NCI-H82 treated with DMSO at 0.1 percent for 48 hours (cell line): ENCODE data around the gene TJP1.
A peak's percentile ranks its signal among the peaks of the same experiment; 100 is the strongest.
"Not testable (repeated sequence)": the region's sequence is repeated elsewhere in the genome, so short reads cannot be mapped to it uniquely, and the experiment has no call there.

ENCODE experiments used
- DNase-seq: peaks from one replicate; lab custom pipeline; 2025; ENCODE audit not compliant: unreplicated experiment; lab: John Stamatoyannopoulos, UW

The TJP1 gene

GRCh38 chr15:29708519-29708918 is 113.7 kb downstream of the TJP1 start:
- DNase-seq, result no peak

GRCh38 chr15:29704950-29705597 is 117.2 kb downstream of the TJP1 start:
- DNase-seq, result no peak

DNA sequence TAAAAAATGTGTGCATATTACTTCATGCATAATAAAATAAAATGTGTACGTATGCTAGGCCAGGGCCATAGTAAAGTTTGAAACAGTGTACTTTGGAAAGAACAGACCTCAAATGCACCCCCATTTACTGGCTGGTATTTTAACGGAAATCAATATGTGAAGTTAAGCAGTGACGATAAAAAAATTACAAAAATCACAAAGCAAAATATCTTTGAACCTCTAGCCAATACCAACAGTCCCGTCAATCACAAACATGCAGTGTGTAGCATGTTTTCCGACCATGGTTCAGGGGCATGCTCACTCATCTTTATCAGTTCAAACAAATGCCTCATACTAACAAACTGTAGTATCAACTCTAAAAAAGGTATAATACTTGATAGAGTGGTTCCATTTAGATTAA is 121.1 kb downstream of the TJP1 start:
- DNase-seq, result no peak

DNA sequence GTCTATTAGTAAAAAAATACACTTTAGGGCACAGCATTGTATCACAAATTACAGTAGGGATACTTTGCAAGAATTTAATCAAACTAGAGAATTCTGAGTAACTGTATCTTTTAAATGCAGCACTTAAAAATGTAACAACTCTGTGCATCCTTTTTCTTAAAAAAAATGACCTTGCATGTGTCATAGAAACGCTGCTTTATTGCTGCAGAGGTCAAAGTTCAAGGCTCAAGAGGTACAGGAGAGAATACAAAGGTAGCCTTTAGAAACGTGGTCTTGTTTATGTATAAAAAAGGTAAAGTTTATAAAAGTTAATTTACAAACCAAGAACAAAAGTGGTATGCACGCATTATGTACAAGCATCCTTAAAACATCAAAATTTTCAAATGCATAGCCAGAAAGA is 122.0 kb downstream of the TJP1 start:
- no peak for DNase-seq

DNA sequence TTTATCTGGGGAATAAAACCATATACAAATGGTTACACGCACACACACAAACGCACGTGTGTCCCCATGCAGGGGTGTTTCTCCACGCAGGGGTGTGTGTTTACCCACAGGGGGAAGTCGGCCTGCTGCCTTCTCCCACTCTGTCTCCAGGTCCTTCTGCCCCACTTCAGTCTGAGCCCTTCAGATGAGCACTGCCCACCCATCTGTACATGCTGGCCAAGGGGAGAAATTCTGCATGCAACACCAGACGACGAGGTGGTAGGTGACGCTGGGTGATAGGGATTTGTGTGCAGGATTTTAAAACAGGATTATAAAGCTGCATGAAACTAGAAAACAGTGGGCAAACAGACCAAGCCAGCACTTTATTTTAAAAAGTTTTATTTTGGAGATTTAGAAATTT is 122.5 kb downstream of the TJP1 start:
- DNase-seq, result peak; percentile 63

DNA sequence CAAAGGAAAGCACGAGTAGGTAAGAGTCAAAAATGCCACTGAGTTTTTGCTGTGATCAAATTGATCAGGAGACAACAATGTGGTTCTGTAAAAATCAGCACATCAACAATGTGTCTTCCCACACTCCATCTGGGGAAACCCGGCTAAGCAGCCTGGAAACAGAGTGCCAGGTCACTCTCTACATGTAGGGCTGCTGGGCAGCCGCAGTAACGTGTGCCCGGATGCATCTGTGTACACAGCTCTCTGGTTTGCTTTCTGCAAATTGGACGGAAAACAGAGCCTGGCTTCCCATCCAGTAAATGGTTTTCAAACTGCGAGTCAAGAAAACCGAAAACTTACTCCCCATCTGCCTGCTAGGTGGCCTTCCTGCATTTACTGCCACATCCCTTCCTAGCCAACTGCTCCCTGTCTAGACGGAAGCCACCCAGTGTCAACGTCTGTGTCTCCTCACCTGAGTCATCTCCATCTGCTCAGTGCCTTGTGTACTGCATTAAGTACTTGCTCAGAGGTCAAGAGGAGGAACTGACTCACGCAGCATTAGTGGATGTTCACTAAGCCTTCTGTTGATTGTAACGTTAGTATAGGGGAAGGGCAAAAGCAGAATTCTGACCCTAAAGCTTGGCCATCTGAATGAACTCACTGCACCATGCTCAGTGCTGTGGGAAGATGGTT is 124.1 kb downstream of the TJP1 start:
- peak; percentile 68 for DNase-seq

- DNase-seq, result no peak
Observed at GRCh38 chr15:29696950-29697738, 125.1 kb downstream of the TJP1 start.

GRCh38 chr15:29696506-29696905 is 125.8 kb downstream of the TJP1 start:
- not testable (repeated sequence) for DNase-seq

- peak; percentile 3 for DNase-seq
Observed at GRCh38 chr15:29695489-29696167, 126.6 kb downstream of the TJP1 start.

DNA sequence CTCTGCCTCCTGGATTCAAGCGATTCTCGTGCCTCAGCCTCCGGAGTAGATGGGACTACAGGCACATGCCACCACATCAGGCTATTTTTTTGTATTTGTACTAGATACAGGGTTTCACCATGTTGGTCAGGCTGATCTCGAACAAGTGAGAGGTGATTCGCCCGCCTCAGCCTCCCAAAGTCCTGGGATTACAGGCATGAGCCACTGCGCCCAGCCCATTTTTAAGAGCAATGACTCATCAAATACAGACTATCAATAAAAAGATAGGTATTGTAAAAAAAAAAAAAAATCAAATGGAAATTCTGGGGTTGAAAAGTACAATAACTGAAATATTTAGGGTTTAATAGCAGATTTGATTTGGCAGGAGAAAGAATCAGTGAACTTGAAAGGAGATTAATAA is 129.0 kb downstream of the TJP1 start:
- DNase-seq, result no peak

DNA sequence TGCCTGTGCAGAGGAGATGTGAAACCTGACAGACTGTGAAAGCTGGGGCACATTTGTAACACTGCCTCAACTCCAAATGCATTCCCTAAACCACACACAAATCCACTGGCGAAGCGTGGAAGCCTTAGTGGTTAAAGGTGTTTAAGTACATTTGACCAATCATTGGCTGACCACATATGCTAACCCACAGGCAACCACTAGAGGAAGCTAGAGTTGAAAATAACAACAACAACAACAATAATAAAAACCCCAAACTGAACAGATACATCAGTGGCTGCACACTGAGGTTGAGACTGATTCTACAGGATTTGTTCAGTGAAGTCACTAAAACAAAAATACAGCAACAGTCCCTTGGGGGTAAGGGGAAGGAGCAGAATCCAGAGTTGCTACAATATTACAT is 129.7 kb downstream of the TJP1 start:
- no peak for DNase-seq

DNA sequence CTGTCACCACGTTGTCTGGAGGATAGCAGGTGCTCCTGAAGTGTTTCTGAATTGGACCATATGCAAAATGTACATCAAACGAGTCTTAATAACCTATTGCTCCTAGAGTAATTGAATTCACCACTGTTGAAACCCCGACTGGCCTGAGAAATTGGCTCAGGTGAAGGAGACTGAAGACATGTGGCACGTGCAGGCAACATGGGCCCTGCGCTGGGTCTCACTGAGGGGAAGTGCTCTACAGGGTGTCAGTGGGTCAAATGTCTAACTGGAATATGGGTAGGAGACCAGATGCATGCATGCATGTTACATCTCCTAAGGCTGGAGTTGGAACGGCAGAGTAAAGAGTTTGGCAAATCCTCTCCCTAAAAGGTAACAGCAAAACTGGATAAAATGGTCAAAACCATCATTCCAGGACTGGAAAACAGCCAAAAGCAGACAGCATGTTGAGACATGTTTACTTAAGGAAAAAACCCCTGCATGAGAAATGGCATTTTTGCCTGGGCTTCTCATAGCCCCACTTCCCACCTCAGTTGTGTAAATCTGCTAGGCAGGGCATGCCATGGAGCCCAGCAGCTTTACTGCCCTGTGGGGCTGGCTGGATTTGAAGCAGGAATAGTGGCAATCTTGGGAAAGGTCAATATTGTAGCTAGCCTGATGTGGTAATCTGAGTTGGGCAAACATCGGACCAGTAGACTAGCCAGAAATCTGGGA is 131.3 kb downstream of the TJP1 start:
- no peak for DNase-seq

DNA sequence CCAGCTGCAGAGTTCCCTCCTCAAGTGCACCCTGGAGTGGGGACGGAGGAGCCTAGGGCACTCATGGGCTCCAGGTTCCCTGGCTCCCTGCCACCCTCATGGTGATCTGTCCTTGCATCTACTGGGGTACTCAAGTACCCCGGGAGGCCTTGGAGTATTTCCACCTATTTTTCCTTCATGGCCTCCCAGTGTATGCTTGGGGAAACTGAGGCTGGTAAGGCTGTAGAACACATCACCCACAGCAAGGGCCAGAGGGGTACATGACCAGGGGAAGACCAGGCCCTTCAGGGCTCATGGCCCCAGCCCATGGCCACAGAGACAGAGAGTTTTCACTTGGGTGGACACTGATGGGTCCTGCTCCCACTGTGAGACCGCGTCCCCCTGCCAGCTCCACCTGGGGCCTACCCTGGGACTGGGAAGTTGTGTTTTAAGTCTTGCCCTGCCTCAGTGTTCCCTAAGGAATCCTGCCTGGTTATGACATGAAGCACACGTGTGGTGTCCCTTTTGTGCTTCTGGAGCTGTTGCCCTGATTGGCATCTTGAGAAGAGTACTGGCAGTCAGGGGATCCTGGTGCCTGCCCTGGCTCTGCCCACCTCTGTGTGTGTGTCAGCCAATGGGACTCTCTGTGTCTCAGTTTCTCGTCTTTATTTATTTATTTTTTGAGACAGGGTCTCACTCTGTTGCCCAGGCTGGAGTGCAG is 132.8 kb downstream of the TJP1 start:
- DNase-seq, result no peak

DNA sequence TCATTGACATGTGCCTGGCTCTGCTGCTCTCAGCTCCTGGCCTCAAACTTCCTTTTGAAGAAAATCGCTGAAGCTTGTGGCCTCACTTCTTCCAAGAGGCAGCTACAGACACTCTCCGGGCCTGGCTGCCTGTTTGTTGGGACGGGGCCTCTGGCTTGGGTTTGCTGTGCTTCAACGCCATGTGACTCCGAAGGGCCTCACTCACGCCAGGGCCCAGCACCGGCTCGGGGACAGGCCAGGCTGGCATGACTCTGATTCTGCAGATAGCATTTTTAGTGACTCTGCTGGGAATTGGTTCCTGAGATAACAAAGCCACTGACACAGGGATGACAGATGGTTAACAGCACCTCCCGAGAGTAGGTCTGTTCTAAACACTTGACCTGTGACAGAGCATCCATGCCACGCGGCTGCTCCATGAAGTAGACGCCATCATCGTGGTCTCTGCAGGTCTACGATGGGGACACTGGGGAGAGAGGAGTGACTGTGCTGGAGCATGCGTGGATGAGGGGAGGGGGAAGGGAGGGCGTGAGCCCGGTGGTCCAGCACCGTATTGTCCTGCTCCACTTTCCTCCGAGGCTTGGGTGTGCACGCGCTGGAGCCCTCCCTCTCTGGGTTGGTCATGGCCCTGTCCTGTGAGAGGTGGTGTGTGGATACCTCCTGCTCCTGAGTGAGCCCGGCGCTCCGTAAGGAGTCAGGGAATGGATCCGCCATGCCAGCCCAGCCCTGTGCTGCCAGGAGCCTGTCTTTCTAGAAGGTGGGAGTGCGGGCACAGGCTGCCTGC is 133.6 kb downstream of the TJP1 start:
- DNase-seq, result no peak

GRCh38 chr15:29687939-29688505 is 134.2 kb downstream of the TJP1 start:
- DNase-seq, result no peak

DNA sequence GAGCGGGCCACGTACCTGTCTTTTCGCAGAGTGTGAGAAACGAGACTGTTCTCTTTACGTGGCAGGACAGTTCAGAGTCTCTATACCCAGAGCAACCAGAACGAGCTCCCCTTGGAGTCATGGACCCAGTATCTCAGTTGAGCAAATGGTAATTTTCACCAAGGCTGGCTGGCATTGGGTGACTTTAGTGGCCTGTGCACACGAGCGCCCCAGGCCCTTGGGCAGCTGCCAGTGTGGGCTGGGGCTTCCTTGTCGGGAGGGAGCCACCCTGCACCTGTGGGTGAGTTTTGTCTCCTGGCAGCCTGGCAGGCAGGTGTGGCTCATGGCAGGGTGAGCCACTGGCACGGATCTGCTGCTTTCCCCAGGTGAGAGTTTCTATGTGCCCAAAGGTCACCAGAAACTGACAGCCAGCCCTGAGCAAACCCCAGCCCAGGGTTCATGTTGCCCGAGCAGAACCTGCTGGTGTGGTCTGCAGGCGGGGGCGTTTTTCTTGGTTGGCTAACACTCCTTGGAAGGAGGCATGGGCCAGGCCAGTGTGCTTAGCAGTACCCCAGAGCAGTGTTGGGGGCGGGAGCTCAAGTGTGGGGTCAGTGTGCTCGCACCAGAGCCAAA is 135.0 kb downstream of the TJP1 start:
- no peak for DNase-seq

GRCh38 chr15:29686445-29687203 is 135.6 kb downstream of the TJP1 start:
- no peak for DNase-seq

DNA sequence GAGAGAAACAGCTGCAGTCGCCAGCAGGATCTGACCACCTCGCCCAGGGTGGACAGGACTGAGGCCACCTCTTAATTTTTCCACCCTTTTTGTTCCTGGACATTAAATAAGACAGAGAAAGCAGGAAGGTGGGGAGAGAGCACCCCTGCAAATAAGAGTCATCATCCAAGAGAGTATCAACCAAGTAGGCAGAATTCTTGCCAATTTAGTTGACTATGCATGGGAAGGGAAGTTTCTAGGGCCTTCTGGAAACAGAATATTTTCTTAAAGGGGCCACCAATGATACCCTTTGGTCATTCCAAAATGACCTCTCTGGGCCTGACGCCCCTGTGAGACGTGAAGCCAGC is 136.2 kb downstream of the TJP1 start:
- no peak for DNase-seq
